Measurements from ENCODE around the gene ZNF536.

DNA sequence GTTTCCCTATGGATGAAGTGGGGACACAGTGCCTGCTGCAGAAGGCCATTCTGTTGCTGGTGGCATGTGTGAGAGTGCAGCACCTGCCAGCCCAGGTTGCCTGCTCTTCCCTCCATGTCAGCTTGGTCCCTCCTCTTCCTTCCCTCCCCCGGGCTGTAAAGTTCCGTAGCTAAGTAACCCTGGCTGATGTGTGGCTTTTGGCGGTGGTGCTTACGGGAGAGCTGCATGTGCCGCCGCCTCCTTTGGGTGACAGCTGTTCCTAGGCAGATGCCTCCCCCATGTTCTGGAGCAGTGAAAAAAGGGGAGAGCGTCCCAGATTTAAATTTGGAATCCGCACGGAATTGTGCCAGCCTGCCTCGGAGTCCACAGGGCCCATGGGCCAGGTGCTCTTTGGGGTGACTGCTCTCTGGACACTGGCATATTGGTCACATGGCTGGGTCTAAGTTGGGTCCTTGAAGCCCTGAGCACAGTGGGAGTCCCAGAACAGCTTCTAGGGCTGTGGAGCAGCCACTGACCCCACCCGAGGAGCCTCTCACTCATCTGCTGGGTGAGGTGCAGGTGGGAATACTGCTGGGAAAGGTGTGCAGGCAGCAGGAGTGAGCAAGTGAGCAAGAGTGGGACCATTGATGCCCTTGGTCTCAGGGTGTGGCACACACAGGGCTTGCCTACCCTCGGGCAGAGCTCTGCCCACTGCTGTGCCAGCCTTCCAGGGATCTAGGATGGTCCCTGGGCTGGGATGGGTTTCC lies 33.1 kb upstream of the ZNF536 start:
- no peak for TF ChIP-seq RXRA (CRISPR knock-in tag; IDR thresholded peaks at IDR 0.05)
- no peak for TF ChIP-seq ZNF24 (IDR thresholded peaks at IDR 0.05)
- no peak for TF ChIP-seq KAT2B (IDR thresholded peaks at IDR 0.05; ENCODE audit: borderline replicate concordance, low read depth, low read length)
- no peak for TF ChIP-seq GZF1 (CRISPR knock-in tag; IDR thresholded peaks at IDR 0.05)
- TF ChIP-seq, protein P1, sequence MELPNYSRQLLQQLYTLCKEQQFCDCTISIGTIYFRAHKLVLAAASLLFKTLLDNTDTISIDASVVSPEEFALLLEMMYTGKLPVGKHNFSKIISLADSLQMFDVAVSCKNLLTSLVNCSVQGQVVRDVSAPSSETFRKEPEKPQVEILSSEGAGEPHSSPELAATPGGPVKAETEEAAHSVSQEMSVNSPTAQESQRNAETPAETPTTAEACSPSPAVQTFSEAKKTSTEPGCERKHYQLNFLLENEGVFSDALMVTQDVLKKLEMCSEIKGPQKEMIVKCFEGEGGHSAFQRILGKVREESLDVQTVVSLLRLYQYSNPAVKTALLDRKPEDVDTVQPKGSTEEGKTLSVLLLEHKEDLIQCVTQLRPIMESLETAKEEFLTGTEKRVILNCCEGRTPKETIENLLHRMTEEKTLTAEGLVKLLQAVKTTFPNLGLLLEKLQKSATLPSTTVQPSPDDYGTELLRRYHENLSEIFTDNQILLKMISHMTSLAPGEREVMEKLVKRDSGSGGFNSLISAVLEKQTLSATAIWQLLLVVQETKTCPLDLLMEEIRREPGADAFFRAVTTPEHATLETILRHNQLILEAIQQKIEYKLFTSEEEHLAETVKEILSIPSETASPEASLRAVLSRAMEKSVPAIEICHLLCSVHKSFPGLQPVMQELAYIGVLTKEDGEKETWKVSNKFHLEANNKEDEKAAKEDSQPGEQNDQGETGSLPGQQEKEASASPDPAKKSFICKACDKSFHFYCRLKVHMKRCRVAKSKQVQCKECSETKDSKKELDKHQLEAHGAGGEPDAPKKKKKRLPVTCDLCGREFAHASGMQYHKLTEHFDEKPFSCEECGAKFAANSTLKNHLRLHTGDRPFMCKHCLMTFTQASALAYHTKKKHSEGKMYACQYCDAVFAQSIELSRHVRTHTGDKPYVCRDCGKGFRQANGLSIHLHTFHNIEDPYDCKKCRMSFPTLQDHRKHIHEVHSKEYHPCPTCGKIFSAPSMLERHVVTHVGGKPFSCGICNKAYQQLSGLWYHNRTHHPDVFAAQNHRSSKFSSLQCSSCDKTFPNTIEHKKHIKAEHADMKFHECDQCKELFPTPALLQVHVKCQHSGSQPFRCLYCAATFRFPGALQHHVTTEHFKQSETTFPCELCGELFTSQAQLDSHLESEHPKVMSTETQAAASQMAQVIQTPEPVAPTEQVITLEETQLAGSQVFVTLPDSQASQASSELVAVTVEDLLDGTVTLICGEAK (IDR thresholded peaks at IDR 0.05), result no peak
- TF ChIP-seq, protein P1 (CRISPR knock-in tag; IDR thresholded peaks at IDR 0.05), result no peak
- TF ChIP-seq FOXA3 (CRISPR knock-in tag; IDR thresholded peaks at IDR 0.05), result no peak
- no peak for TF ChIP-seq PAX8 (CRISPR knock-in tag; IDR thresholded peaks at IDR 0.05; ENCODE audit: borderline replicate concordance)
- TF ChIP-seq ARNT (IDR thresholded peaks at IDR 0.05), result no peak
- TF ChIP-seq KDM4B (CRISPR knock-in tag; IDR thresholded peaks at IDR 0.05), result no peak
- no peak for TF ChIP-seq ZNF317 (CRISPR knock-in tag; IDR thresholded peaks at IDR 0.05)
- no peak for TF ChIP-seq BRCA1 (CRISPR knock-in tag; IDR thresholded peaks at IDR 0.05)
- TF ChIP-seq IKZF4 (CRISPR knock-in tag; IDR thresholded peaks at IDR 0.05; ENCODE audit: borderline replicate concordance, low read depth, not compliant biosample characterization), result no peak
